ENCODE measurements around the gene ANKRD34A.
A peak's percentile ranks its signal among the peaks of the same experiment; 100 is the strongest.

Gene ANKRD34A

GRCh38 chr1:145964328-145965118 lies at the start of gene ANKRD34A, which contains the start of gene POLR3GL:
TSS of gene ANKRD34A (minus strand) at chr1:145964575. CDS start at chr1:145961759, 2,816 bp downstream.
TSS of gene POLR3GL (plus strand) at chr1:145964690. CDS start at chr1:145974866, 10,176 bp downstream.
- DNase-seq, result peak; percentile 87

- DNase-seq, result no peak
These were observed 49.2 kb upstream of the ANKRD34A start for GRCh38 chr1:146013559-146013922.

GRCh38 chr1:146012703-146013558 lies 48.6 kb upstream of the ANKRD34A start:
- no peak for DNase-seq

- DNase-seq, result no peak
These were observed 45.9 kb upstream of the ANKRD34A start for GRCh38 chr1:146010126-146010738.

- no peak for DNase-seq
These were observed 43.2 kb upstream of the ANKRD34A start for GRCh38 chr1:146007489-146008133.

- DNase-seq, result no peak
These were observed 37.3 kb upstream of the ANKRD34A start for GRCh38 chr1:146001709-146002108.

GRCh38 chr1:145999321-146000024 lies 35.1 kb upstream of the ANKRD34A start:
- no peak for DNase-seq

- DNase-seq, result no peak
These were observed 33.3 kb upstream of the ANKRD34A start for GRCh38 chr1:145997718-145998023.

- DNase-seq, result peak; percentile 36
These were observed 32.8 kb upstream of the ANKRD34A start for GRCh38 chr1:145997016-145997717.

GRCh38 chr1:145996433-145997015 lies 32.1 kb upstream of the ANKRD34A start, which contains the start of gene TXNIP:
TSS of gene TXNIP (minus strand) at chr1:145996579. CDS start at chr1:145996266, 313 bp downstream.
- peak; percentile 87 for DNase-seq

- DNase-seq, result no peak
These were observed 31.6 kb upstream of the ANKRD34A start for GRCh38 chr1:145995964-145996432.

- DNase-seq, result no peak
These were observed 30.9 kb upstream of the ANKRD34A start for GRCh38 chr1:145995148-145995881.

GRCh38 chr1:145994391-145995120 lies 30.2 kb upstream of the ANKRD34A start:
- DNase-seq, result no peak

GRCh38 chr1:145993618-145994390 lies 29.4 kb upstream of the ANKRD34A start:
- no peak for DNase-seq

- DNase-seq, result no peak
These were observed 28.7 kb upstream of the ANKRD34A start for GRCh38 chr1:145992958-145993617.

- DNase-seq, result no peak
These were observed 28.1 kb upstream of the ANKRD34A start for GRCh38 chr1:145992502-145992936.

- DNase-seq, result no peak
These were observed 27.5 kb upstream of the ANKRD34A start for GRCh38 chr1:145991735-145992412.
